ENCODE measurements around the gene SUMO3. TPM values are rescaled to one million over a fixed set of nuclear protein-coding genes. Genes with fewer than 3 reads are reported as not detected.

The SUMO3 gene
- total RNA-seq, 1 donor: 102 TPM

GRCh38 chr21:44840771-44841170, 22.9 kb upstream of the SUMO3 start:
- TF ChIP-seq CTCF (IDR thresholded peaks at IDR 0.05; ENCODE audit: insufficient read depth, low read depth, low read length): no peak
- H3K4me3 ChIP-seq (ENCODE audit: low read depth, low read length): no peak overlapping the region
- no peak for DNase-seq (ENCODE audit: low read depth)

- no peak for DNase-seq (ENCODE audit: low read depth)
- TF ChIP-seq CTCF (IDR thresholded peaks at IDR 0.05; ENCODE audit: insufficient read depth, low read depth, low read length): no peak
- no peak overlapping the region for H3K4me3 ChIP-seq (ENCODE audit: low read depth, low read length)
These were observed 21.1 kb upstream of the SUMO3 start for GRCh38 chr21:44838951-44839350.

GRCh38 chr21:44838039-44838895, 20.4 kb upstream of the SUMO3 start:
- H3K4me3 ChIP-seq (ENCODE audit: low read depth, low read length): no peak overlapping the region
- DNase-seq (ENCODE audit: low read depth): no peak
- TF ChIP-seq CTCF (IDR thresholded peaks at IDR 0.05; ENCODE audit: insufficient read depth, low read depth, low read length): no peak

- DNase-seq (ENCODE audit: low read depth): no peak
These were observed 19.7 kb upstream of the SUMO3 start for GRCh38 chr21:44837537-44837936.

GRCh38 chr21:44836666-44837471, 19.0 kb upstream of the SUMO3 start:
- no peak overlapping the region for H3K4me3 ChIP-seq (ENCODE audit: low read depth, low read length)
- DNase-seq (ENCODE audit: low read depth): peak; percentile 65

More at GRCh38 chr21:44837537-44837936, 19.7 kb upstream of the SUMO3 start:
- no peak for TF ChIP-seq CTCF (IDR thresholded peaks at IDR 0.05; ENCODE audit: insufficient read depth, low read depth, low read length)
- no peak overlapping the region for H3K4me3 ChIP-seq (ENCODE audit: low read depth, low read length)

GRCh38 chr21:44836349-44836665, 18.4 kb upstream of the SUMO3 start:
- DNase-seq (ENCODE audit: low read depth): no peak
- TF ChIP-seq CTCF (IDR thresholded peaks at IDR 0.05; ENCODE audit: insufficient read depth, low read depth, low read length): no peak
- no peak overlapping the region for H3K4me3 ChIP-seq (ENCODE audit: low read depth, low read length)

More at GRCh38 chr21:44836666-44837471, 19.0 kb upstream of the SUMO3 start:
- no peak for TF ChIP-seq CTCF (IDR thresholded peaks at IDR 0.05; ENCODE audit: insufficient read depth, low read depth, low read length)
